H1 (cell line): ENCODE results near the gene PDE4B. TPM values are rescaled to one million over a fixed set of nuclear protein-coding genes. Genes with fewer than 3 reads are reported as not detected.
A peak's percentile ranks its signal among the peaks of the same experiment; 100 is the strongest.

Experiments used
- CTCF ChIA-PET: fragments of 300-600 bp; sonication (Branson Sonifier 250); formaldehyde crosslinking; loops from one replicate; lab custom pipeline; 2021; ENCODE audit not compliant: partially characterized antibody; lab: Charles Lee
- POLR2A ChIA-PET: fragments of 300-600 bp; sonication (Branson Sonifier 250); formaldehyde crosslinking; loops from one replicate; lab custom pipeline; 2021; ENCODE audit warnings: inconsistent platforms; ENCODE audit not compliant: partially characterized antibody; lab: Charles Lee
- DNase-seq, 2 experiments: peaks; one replicate each; pipeline versions ENCODE4 v3.0.0 to v3.0.0-alpha.2; 2010 to 2022; ENCODE audit warnings: low spot score in 2 of 2, low read depth in 1 of 2, mixed read lengths in 1 of 2
- FAIRE-seq: peaks from 2 replicates; lab custom pipeline; 2011; peaks lifted over from hg19 to GRCh38; lab: Jason Lieb, UNC
- H2AFZ ChIP-seq: 2 replicates; pipeline ENCODE4 v1.8.1; 2012; ENCODE audit warnings: low read length, inconsistent platforms
- H2AK5ac ChIP-seq: 2 replicates; pipeline ENCODE4 v1.6.1; 2013; ENCODE audit warnings: low read depth, low read length
- H2BK120ac ChIP-seq: replicated peaks from 2 replicates; pipeline ENCODE3; 2013; ENCODE audit warnings: low read depth, low read length, inconsistent platforms
- H2BK12ac ChIP-seq: 2 replicates; pipeline ENCODE4 v1.6.1; 2013; ENCODE audit warnings: low read depth, low read length
- H2BK15ac ChIP-seq: 2 replicates; pipeline ENCODE4 v1.6.1; 2013; ENCODE audit warnings: low read length
- H2BK20ac ChIP-seq: 2 replicates; pipeline ENCODE4 v1.6.1; 2013; ENCODE audit warnings: low read length
- H2BK5ac ChIP-seq: 2 replicates; pipeline ENCODE4 v1.6.1; 2013; ENCODE audit warnings: low read depth, low read length
- H3K14ac ChIP-seq: 2 replicates; pipeline ENCODE4 v1.6.1; 2013; ENCODE audit warnings: inconsistent platforms; ENCODE audit not compliant: insufficient read length
- H3K18ac ChIP-seq: 2 replicates; pipeline ENCODE4 v1.6.1; 2013; ENCODE audit warnings: low read length; ENCODE audit errors: extremely low read depth
- H3K23ac ChIP-seq: 2 replicates; pipeline ENCODE4 v1.6.1; 2013; ENCODE audit warnings: inconsistent platforms; ENCODE audit not compliant: insufficient read length
- H3K23me2 ChIP-seq: 2 replicates; pipeline ENCODE4 v1.6.1; 2013; ENCODE audit warnings: low read depth, low read length
- H3K27ac ChIP-seq: 2 replicates; pipeline ENCODE4 v1.6.1; 2011; ENCODE audit warnings: low read depth, low read length, inconsistent platforms
- H3K27me3 ChIP-seq, 4 experiments: replicated peaks in 1 of 4; 1 replicate in 1 of 4; 2 replicates in 3 of 4; pipeline versions ENCODE4 v1.6.1 to v1.8.1; 2011 to 2013; ENCODE audit warnings: low read length in 3 of 4, mild to moderate bottlenecking in 3 of 4, inconsistent platforms in 2 of 4, mixed read lengths in 2 of 4, moderate library complexity in 1 of 4; ENCODE audit not compliant: control insufficient read depth in 3 of 4, insufficient read depth in 3 of 4; ENCODE audit errors: extremely low read depth in 1 of 4
- H3K36me3 ChIP-seq, 4 experiments: 2 replicates each; pipeline versions ENCODE4 v1.6.1 to v1.8.1; 2011 to 2013; ENCODE audit warnings: mild to moderate bottlenecking in 4 of 4, low read length in 3 of 4, moderate library complexity in 2 of 4, control low read depth in 1 of 4, inconsistent platforms in 1 of 4; ENCODE audit not compliant: insufficient read depth in 4 of 4, control insufficient read depth in 2 of 4
- H3K4ac ChIP-seq: replicated peaks from 2 replicates; pipeline ENCODE3; 2013; ENCODE audit warnings: low read length, low read depth, mixed read lengths, inconsistent platforms; ENCODE audit not compliant: insufficient read length
- H3K4me1 ChIP-seq, 4 experiments: replicated peaks in 1 of 4; 1 replicate in 1 of 4; 2 replicates in 3 of 4; pipeline versions ENCODE4 v1.6.1 to v1.8.1; 2011 to 2013; ENCODE audit warnings: low read length in 3 of 4, inconsistent platforms in 2 of 4, mixed read lengths in 1 of 4; ENCODE audit not compliant: insufficient read depth in 4 of 4, control insufficient read depth in 3 of 4
- H3K4me2 ChIP-seq, 2 experiments: 2 replicates each; pipeline versions ENCODE4 v1.6.1 to v1.8.1; 2011 to 2013; ENCODE audit warnings: low read depth in 2 of 2, low read length in 2 of 2, control low read depth in 1 of 2, inconsistent platforms in 1 of 2, mild to moderate bottlenecking in 1 of 2; ENCODE audit not compliant: insufficient read depth in 1 of 2
- H3K4me3 ChIP-seq, 4 experiments: fragments of 200-600, 300-600 bp in 1 of 4; sonication (generic), shearing (Covaris generic), sonication (Bioruptor Twin) in 1 of 4; 2 replicates each; pipeline versions ENCODE4 v1.5.1 to v1.8.1; 2011 to 2016; ENCODE audit warnings: low read length in 4 of 4, low read depth in 3 of 4, control low read depth in 2 of 4, inconsistent platforms in 2 of 4, mild to moderate bottlenecking in 2 of 4, mixed read lengths in 1 of 4, moderate library complexity in 1 of 4; ENCODE audit not compliant: insufficient read depth in 2 of 4; ENCODE audit errors: extremely low read depth in 1 of 4
- H3K56ac ChIP-seq: replicated peaks from 2 replicates; pipeline ENCODE3; 2013; ENCODE audit warnings: low read depth, mild to moderate bottlenecking, mixed read lengths, low read length, inconsistent platforms; ENCODE audit not compliant: insufficient read length
- H3K79me1 ChIP-seq: 2 replicates; pipeline ENCODE4 v1.6.1; 2013; ENCODE audit warnings: low read depth, low read length, control low read depth
- H3K79me2 ChIP-seq, 2 experiments: 2 replicates each; pipeline versions ENCODE4 v1.6.1 to v1.8.1; 2012 to 2013; ENCODE audit warnings: low read length in 2 of 2, mild to moderate bottlenecking in 2 of 2, inconsistent platforms in 1 of 2; ENCODE audit not compliant: insufficient read depth in 2 of 2, control insufficient read depth in 1 of 2
- H3K9ac ChIP-seq, 4 experiments: replicated peaks in 1 of 4; 1 replicate in 1 of 4; 2 replicates in 3 of 4; pipeline versions ENCODE4 v1.6.1 to v1.8.1; 2011 to 2013; ENCODE audit warnings: low read depth in 3 of 4, low read length in 3 of 4, control low read depth in 2 of 4, mild to moderate bottlenecking in 2 of 4, moderate library complexity in 2 of 4, inconsistent platforms in 1 of 4; ENCODE audit errors: extremely low read depth in 1 of 4
- H3K9me3 ChIP-seq, 2 experiments: 2 replicates each; pipeline versions ENCODE4 v1.6.1 to v1.8.1; 2012 to 2013; ENCODE audit warnings: mild to moderate bottlenecking in 2 of 2, moderate library complexity in 2 of 2, control low read depth in 1 of 2, inconsistent platforms in 1 of 2, low read depth in 1 of 2, low read length in 1 of 2, mixed read lengths in 1 of 2; ENCODE audit not compliant: insufficient read depth in 2 of 2
- H4K20me1 ChIP-seq, 2 experiments: replicated peaks in 1 of 2; 2 replicates each; pipeline versions ENCODE3 to v1.8.1; 2011 to 2013; ENCODE audit warnings: inconsistent platforms in 2 of 2, low read length in 2 of 2, mild to moderate bottlenecking in 1 of 2; ENCODE audit not compliant: insufficient read depth in 2 of 2, control insufficient read depth in 1 of 2
- H4K5ac ChIP-seq: 2 replicates; pipeline ENCODE4 v1.6.1; 2013; ENCODE audit warnings: low read length, low read depth, mixed read lengths, inconsistent platforms; ENCODE audit not compliant: insufficient read length
- H4K8ac ChIP-seq: 2 replicates; pipeline ENCODE4 v1.8.0; 2013; ENCODE audit warnings: mild to moderate bottlenecking, moderate library complexity, low read length, inconsistent platforms; ENCODE audit not compliant: insufficient read depth; ENCODE audit errors: extremely low read depth
- H4K91ac ChIP-seq: replicated peaks from 2 replicates; pipeline ENCODE3; 2013; ENCODE audit warnings: low read length, mixed read lengths, inconsistent platforms; ENCODE audit not compliant: insufficient read length
- BRCA1 ChIP-seq: IDR thresholded peaks from 2 replicates; pipeline ENCODE4 v1.6.1; 2012; ENCODE audit warnings: low read depth, low read length, improper control_type of control experiment
- CHD2 ChIP-seq: IDR thresholded peaks from 2 replicates; pipeline ENCODE4 v1.6.1; 2012; ENCODE audit warnings: low read length, improper control_type of control experiment
- PHF8 ChIP-seq: fragments of 200-600 bp; sonication (generic); conservative IDR thresholded peaks from 2 replicates; pipeline ENCODE4 v1.7.1; 2012; ENCODE audit warnings: low read depth, mild to moderate bottlenecking, inconsistent platforms, low read length, moderate library complexity
- TBP ChIP-seq: IDR thresholded peaks from 2 replicates; pipeline ENCODE4 v1.6.1; 2011; ENCODE audit warnings: low read depth, low read length, improper control_type of control experiment
- WGBS, 2 experiments: shearing (Covaris generic) in 1 of 2; methylation state at CpG; one replicate each; pipeline versions ENCODE4 v1.1.6 to v1.1.7; 2013 to 2015; ENCODE audit warnings: low lambda C conversion rate in 2 of 2, mixed read lengths in 2 of 2, inconsistent platforms in 1 of 2, low coverage in 1 of 2, missing lambda C conversion rate in 1 of 2; ENCODE audit not compliant: insufficient replicate concordance in 2 of 2, insufficient coverage in 1 of 2, insufficient read length in 1 of 2; ENCODE audit errors: extremely low coverage in 1 of 2, missing lambda C conversion rate in 1 of 2; 5-methylcytosine and 5-hydroxymethylcytosine counted together
- polyA plus RNA-seq, 7 experiments: library from polyadenylated mRNA; depleted of rRNA in 3 of 7; stranded (reverse) in 5 of 7; unstranded in 2 of 7; fragments of >200 nt in 5 of 7; fragments of 200-250 nt in 2 of 7; gene quantifications; 1 replicate in 5 of 7; 2 replicates in 1 of 7; 4 replicates in 1 of 7; pipeline versions ENCODE4 v1.2.1 to v1.2.3, GENCODE V29; 2011 to 2013; ENCODE audit warnings: missing spikeins in 2 of 7, mixed read lengths in 2 of 7
- total RNA-seq: library from RNA; stranded (reverse); fragmentation: NEBNext Ultra II Directional; extraction: Animal tissue kit (Norgen Biotek cat#: 25700); gene quantifications from 2 replicates; pipeline ENCODE4 v1.2.1, GENCODE V29; 2021
- TF ChIP-seq, protein P1 (sequence below): IDR thresholded peaks from 2 replicates; pipeline ENCODE4 v1.6.1; 2012; ENCODE audit warnings: inconsistent platforms

PDE4B gene
- total and polyA plus RNA-seq, 2 of the 8 experiments (the other 6 are each of a cell fraction or from before 2014, with no cell fraction given): 5.0 to 15.1 TPM

DNA sequence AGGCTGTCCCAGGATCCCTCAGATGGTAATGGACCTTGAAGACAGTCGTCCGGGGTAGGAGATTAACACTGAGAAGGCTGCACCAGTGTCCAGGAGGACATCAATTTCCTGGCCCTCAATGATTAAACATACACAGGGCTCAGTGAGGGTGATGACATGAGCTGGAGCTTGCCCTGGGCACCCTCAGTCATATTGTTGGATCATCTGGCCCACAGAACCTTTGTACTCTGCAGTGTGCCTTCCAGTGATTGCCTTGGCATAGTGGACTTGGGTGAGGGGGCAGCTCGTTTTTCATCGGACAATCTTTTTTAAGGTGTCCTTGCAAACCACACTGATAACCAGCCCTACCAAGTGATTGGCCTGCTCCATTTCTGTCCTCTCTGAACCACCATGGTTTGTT is 630.1 kb downstream of the PDE4B start:
- no peak overlapping the region for H3K23ac ChIP-seq
- H2BK20ac ChIP-seq: 0 out of 2 replicates have a peak overlapping the region, but pooled peaks have one; percentile 34
- H3K4me1 ChIP-seq: peaks cover 0 to 5% (median 3%) of the 10 kb centered on the region in 4 experiments; a peak in 4 of 7 replicates
- no peak overlapping the region for H3K9ac ChIP-seq
- H3K4ac ChIP-seq: no peak overlapping the region
- H2BK15ac ChIP-seq: no peak overlapping the region
- H3K79me2 ChIP-seq: no peaks in the 10 kb centered on the region
- ChIA-PET POLR2A (no interaction called here), CTCF (interaction anchor here (1.0 to 1.5 kb wide), 3 partner anchors 13 to 22 kb away, joined by 3 to 4 read pairs (median 3); no protein-coding TSS in a partner anchor)
- H4K8ac ChIP-seq: no peak overlapping the region
- H3K56ac ChIP-seq: no peak overlapping the region
- no peaks in the 10 kb centered on the region for H3K79me1 ChIP-seq
- no peaks in the 10 kb centered on the region for H4K20me1 ChIP-seq
- H4K91ac ChIP-seq: no peak overlapping the region
- no peak overlapping the region for H3K14ac ChIP-seq
- 88% methylated on average over 4 of the region's 4 CpGs; no CpG with 5 or more reads in 1 of the 2 experiments for WGBS, 2 experiments
- H2AK5ac ChIP-seq: no peak overlapping the region
- peaks cover 0 to 4% (median 0%) of the 10 kb centered on the region in 4 experiments; a peak in 1 of 8 replicates for H3K36me3 ChIP-seq
- H2AFZ ChIP-seq: no peak overlapping the region
- H3K23me2 ChIP-seq: no peaks in the 10 kb centered on the region
- peaks cover 5 to 6% of the 10 kb centered on the region in 2 experiments; a peak in 3 of 4 replicates for H3K9me3 ChIP-seq
- DNase-seq (no peak), FAIRE-seq (no peak)
- peak overlapping the region; percentile 16; the same call in 1 of the 2 replicates for H2BK5ac ChIP-seq
- H2BK12ac ChIP-seq: no peak overlapping the region
- no peak overlapping the region for H3K27ac ChIP-seq
- H4K5ac ChIP-seq: no peak overlapping the region
- no peaks in the 10 kb centered on the region for H3K27me3 ChIP-seq
- no peak overlapping the region for H3K4me3 ChIP-seq
- H3K18ac ChIP-seq: no peak overlapping the region; the same call in 1 of the 2 replicates
- no peak overlapping the region for H2BK120ac ChIP-seq
- no peak for TF ChIP-seq CHD2
- no peak for TF ChIP-seq PHF8
- TF ChIP-seq BRCA1: no peak
- TF ChIP-seq, protein P1, sequence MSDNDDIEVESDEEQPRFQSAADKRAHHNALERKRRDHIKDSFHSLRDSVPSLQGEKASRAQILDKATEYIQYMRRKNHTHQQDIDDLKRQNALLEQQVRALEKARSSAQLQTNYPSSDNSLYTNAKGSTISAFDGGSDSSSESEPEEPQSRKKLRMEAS: no peak
- no peak for TF ChIP-seq TBP
- H3K4me2 ChIP-seq: no peak overlapping the region
